Glutamatergic neuron (in vitro differentiated cells): ENCODE data around the gene SPATA31C2. TPM values are rescaled to one million over a fixed set of nuclear protein-coding genes. Genes with fewer than 3 reads are reported as not detected.
"Not testable (repeated sequence)": the region's sequence is repeated elsewhere in the genome, so short reads cannot be mapped to it uniquely, and the experiment has no call there.

Source experiments
- DNase-seq: peaks from one replicate; pipeline ENCODE4 v3.0.0; 2022
- H3K27ac Mint-ChIP-seq: one replicate; pipeline ENCODE4 v1.8.0; 2020; ENCODE audit warnings: mild to moderate bottlenecking, mixed read lengths, inconsistent platforms; ENCODE audit not compliant: unreplicated experiment
- H3K27me3 Mint-ChIP-seq: one replicate; pipeline ENCODE4 v1.8.0; 2020; ENCODE audit warnings: mild to moderate bottlenecking, moderate library complexity, mixed read lengths, inconsistent platforms; ENCODE audit not compliant: unreplicated experiment
- H3K36me3 Mint-ChIP-seq: one replicate; pipeline ENCODE4 v1.8.0; 2020; ENCODE audit warnings: mild to moderate bottlenecking, mixed read lengths, inconsistent platforms; ENCODE audit not compliant: unreplicated experiment
- H3K4me1 Mint-ChIP-seq: one replicate; pipeline ENCODE4 v1.8.0; 2020; ENCODE audit warnings: mild to moderate bottlenecking, low read depth, mixed read lengths, inconsistent platforms; ENCODE audit not compliant: unreplicated experiment
- H3K4me3 Mint-ChIP-seq: one replicate; pipeline ENCODE4 v1.8.0; 2020; ENCODE audit warnings: mild to moderate bottlenecking, mixed read lengths, inconsistent platforms; ENCODE audit not compliant: unreplicated experiment
- H3K9me3 Mint-ChIP-seq: one replicate; pipeline ENCODE4 v1.8.0; 2020; ENCODE audit warnings: mild to moderate bottlenecking, moderate library complexity, mixed read lengths, inconsistent platforms; ENCODE audit not compliant: unreplicated experiment
- CTCF ChIP-seq: fragments of 200-600 bp; sonication (generic); IDR thresholded peaks from one replicate; pipeline ENCODE4 v1.5.0; 2021; ENCODE audit not compliant: partially characterized antibody, unreplicated experiment
- long read RNA-seq: library from polyadenylated mRNA; unstranded; transcript quantifications from one replicate; pipeline ENCODE4 v2.0.0, GENCODE V29; 2020; ENCODE audit not compliant: unreplicated experiment
- total RNA-seq: library from RNA; stranded (reverse); fragmentation: NEBNext Ultra II Directional; extraction: Animal tissue kit (Norgen Biotek cat#: 25700); gene quantifications from one replicate; pipeline ENCODE4 v1.2.1, GENCODE V29; 2021; ENCODE audit not compliant: unreplicated experiment

SPATA31C2 gene
- total RNA-seq = not detected
- long read RNA-seq = 0 reads

GRCh38 chr9:88138375-88138774, at the start of gene SPATA31C2:
Gene SPATA31C2 (minus strand): TSS chr9:88138475. CDS start chr9:88138446, 29 bp downstream.
- H3K27me3 Mint-ChIP-seq, DNase-seq, H3K4me1 Mint-ChIP-seq, H3K36me3 Mint-ChIP-seq, H3K27ac Mint-ChIP-seq, H3K4me3 Mint-ChIP-seq, H3K9me3 Mint-ChIP-seq: not testable (repeated sequence)

- H3K4me1 Mint-ChIP-seq = no peaks in the 10 kb centered on the region
- H3K27me3 Mint-ChIP-seq = no peaks in the 10 kb centered on the region
- H3K9me3 Mint-ChIP-seq = no peaks in the 10 kb centered on the region
- H3K36me3 Mint-ChIP-seq = peaks cover 16% of the 10 kb centered on the region
- DNase-seq = no peak
- no peak overlapping the region for H3K4me3 Mint-ChIP-seq
- no peak for TF ChIP-seq CTCF
- H3K27ac Mint-ChIP-seq = no peak overlapping the region
Observed at GRCh38 chr9:88187631-88188030, 49.4 kb upstream of the SPATA31C2 start.

- Mint-ChIP-seq H3K27me3 (no peaks in the 10 kb centered on the region), H3K9me3 (no peaks in the 10 kb centered on the region), H3K4me3 (no peak overlapping the region), H3K36me3 (peaks cover 16% of the 10 kb centered on the region), H3K27ac (no peak overlapping the region), H3K4me1 (no peaks in the 10 kb centered on the region)
- no peak for DNase-seq
- no peak for TF ChIP-seq CTCF
Observed at GRCh38 chr9:88186495-88187110, 48.3 kb upstream of the SPATA31C2 start.

- H3K9me3 Mint-ChIP-seq = peaks cover 2% of the 10 kb centered on the region
- peaks cover 2% of the 10 kb centered on the region for H3K4me1 Mint-ChIP-seq
- TF ChIP-seq CTCF = no peak
- H3K27ac Mint-ChIP-seq = no peak overlapping the region
- no peak for DNase-seq
- H3K36me3 Mint-ChIP-seq = peaks cover 4% of the 10 kb centered on the region
- H3K27me3 Mint-ChIP-seq = no peaks in the 10 kb centered on the region
- no peak overlapping the region for H3K4me3 Mint-ChIP-seq
Observed at GRCh38 chr9:88184976-88185375, 46.7 kb upstream of the SPATA31C2 start.

GRCh38 chr9:88183798-88184495, 45.7 kb upstream of the SPATA31C2 start:
- H3K9me3 Mint-ChIP-seq = peaks cover 2% of the 10 kb centered on the region
- H3K27ac Mint-ChIP-seq = no peak overlapping the region
- no peaks in the 10 kb centered on the region for H3K27me3 Mint-ChIP-seq
- DNase-seq = no peak
- no peak for TF ChIP-seq CTCF
- H3K4me1 Mint-ChIP-seq = peaks cover 2% of the 10 kb centered on the region
- H3K4me3 Mint-ChIP-seq = no peak overlapping the region
- no peaks in the 10 kb centered on the region for H3K36me3 Mint-ChIP-seq
